Liver (tissue), 9 donors: ENCODE results near the gene ELK3. TPM values are rescaled to one million over a fixed set of nuclear protein-coding genes. Genes with fewer than 3 reads are reported as not detected.

ENCODE experiments used
- DNase-seq: peaks from one replicate; pipeline ENCODE4 v3.0.0-alpha.2; 2017; ENCODE audit warnings: low spot score
- H3K27ac ChIP-seq, 2 donors: one replicate each; pipeline ENCODE4 v1.7.0; 2013; ENCODE audit warnings: inconsistent platforms in 2 of 2, low read length in 2 of 2, control low read depth in 1 of 2, low read depth in 1 of 2, mild to moderate bottlenecking in 1 of 2
- H3K27me3 ChIP-seq, 4 donors: one replicate each; pipeline versions ENCODE4 v1.6.1 to v1.7.0; 2013; ENCODE audit warnings: low read length in 3 of 4, inconsistent platforms in 1 of 4, mild to moderate bottlenecking in 1 of 4, moderate library complexity in 1 of 4; ENCODE audit not compliant: control insufficient read depth in 4 of 4, insufficient read depth in 4 of 4
- H3K36me3 ChIP-seq, 4 donors: one replicate each; pipeline versions ENCODE4 v1.6.1 to v1.7.0; 2013; ENCODE audit warnings: low read length in 3 of 4, mild to moderate bottlenecking in 3 of 4, low read depth in 1 of 4, moderate library complexity in 1 of 4; ENCODE audit not compliant: control insufficient read depth in 4 of 4, insufficient read depth in 3 of 4
- H3K4me1 ChIP-seq, 4 donors: one replicate each; pipeline versions ENCODE4 v1.6.1 to v1.7.0; 2013; ENCODE audit warnings: low read length in 3 of 4, mild to moderate bottlenecking in 3 of 4, moderate library complexity in 1 of 4; ENCODE audit not compliant: control insufficient read depth in 4 of 4, insufficient read depth in 4 of 4
- H3K4me3 ChIP-seq, 3 donors: one replicate each; pipeline versions ENCODE4 v1.6.1 to v1.7.0; 2013; ENCODE audit warnings: low read length in 3 of 3, control low read depth in 1 of 3, low read depth in 1 of 3, mild to moderate bottlenecking in 1 of 3
- H3K9ac ChIP-seq, 2 donors: one replicate each; pipeline ENCODE4 v1.7.0; 2013; ENCODE audit warnings: low read length in 2 of 2, mild to moderate bottlenecking in 2 of 2, moderate library complexity in 2 of 2, control low read depth in 1 of 2, low read depth in 1 of 2
- H3K9me3 ChIP-seq, 4 donors: one replicate each; pipeline versions ENCODE4 v1.6.1 to v1.7.0; 2013; ENCODE audit warnings: low read length in 3 of 4; ENCODE audit not compliant: control insufficient read depth in 4 of 4
- ATF3 ChIP-seq: IDR thresholded peaks from 2 replicates; pipeline ENCODE4 v1.6.1; 2016; ENCODE audit warnings: antibody characterized with exemption
- CTCF ChIP-seq: fragments of 150-350 bp; IDR thresholded peaks from 2 replicates; pipeline ENCODE4 v1.5.1; 2017; ENCODE audit warnings: improper control_type of control experiment, low read depth, low read length; ENCODE audit not compliant: missing input control
- EGR1 ChIP-seq, 2 donors: IDR thresholded peaks; 2 replicates each; pipeline ENCODE4 v1.6.1; 2016 to 2018; ENCODE audit warnings: antibody characterized with exemption in 2 of 2, low read depth in 2 of 2
- FOXA1 ChIP-seq: IDR thresholded peaks from 2 replicates; pipeline ENCODE4 v1.6.1; 2016; ENCODE audit warnings: antibody characterized with exemption
- FOXA2 ChIP-seq: IDR thresholded peaks from 2 replicates; pipeline ENCODE4 v1.6.1; 2016; ENCODE audit warnings: antibody characterized with exemption
- GABPA ChIP-seq, 2 donors: IDR thresholded peaks in 1 of 2; conservative IDR thresholded peaks in 1 of 2; 2 replicates each; pipeline ENCODE4 v1.6.1; 2016; ENCODE audit warnings: antibody characterized with exemption in 2 of 2, mild to moderate bottlenecking in 1 of 2, moderate library complexity in 1 of 2
- HNF4A ChIP-seq, 2 donors: conservative IDR thresholded peaks; 2 replicates each; pipeline ENCODE4 v1.6.1; 2016; ENCODE audit warnings: antibody characterized with exemption in 2 of 2, mild to moderate bottlenecking in 2 of 2
- HNF4G ChIP-seq: IDR thresholded peaks from 2 replicates; pipeline ENCODE4 v1.6.1; 2016; ENCODE audit warnings: antibody characterized with exemption
- JUND ChIP-seq, 2 donors: IDR thresholded peaks; 2 replicates each; pipeline ENCODE4 v1.6.1; 2016; ENCODE audit warnings: antibody characterized with exemption in 2 of 2
- NR2F2 ChIP-seq: IDR thresholded peaks from 2 replicates; pipeline ENCODE4 v1.6.1; 2016; ENCODE audit warnings: antibody characterized with exemption
- RAD21 ChIP-seq, 2 donors: IDR thresholded peaks; 2 replicates each; pipeline ENCODE4 v1.6.1; 2016; ENCODE audit warnings: antibody characterized with exemption in 2 of 2, mild to moderate bottlenecking in 2 of 2
- REST ChIP-seq: IDR thresholded peaks from 2 replicates; pipeline ENCODE4 v1.6.1; 2016; ENCODE audit warnings: antibody characterized with exemption, mild to moderate bottlenecking
- RXRA ChIP-seq, 2 donors: IDR thresholded peaks; 2 replicates each; pipeline ENCODE4 v1.6.1; 2017 to 2018; ENCODE audit warnings: antibody characterized with exemption in 2 of 2, mild to moderate bottlenecking in 1 of 2
- SP1 ChIP-seq: IDR thresholded peaks from 2 replicates; pipeline ENCODE4 v1.6.1; 2018; ENCODE audit warnings: antibody characterized with exemption, mild to moderate bottlenecking
- TAF1 ChIP-seq: conservative IDR thresholded peaks from 2 replicates; pipeline ENCODE4 v1.6.1; 2016; ENCODE audit warnings: antibody characterized with exemption, mild to moderate bottlenecking
- YY1 ChIP-seq: IDR thresholded peaks from 2 replicates; pipeline ENCODE4 v1.6.1; 2016; ENCODE audit warnings: antibody characterized with exemption, mild to moderate bottlenecking
- ZBTB33 ChIP-seq: IDR thresholded peaks from 2 replicates; pipeline ENCODE4 v1.6.1; 2016; ENCODE audit warnings: antibody characterized with exemption
- WGBS: extraction: QIAGEN DNeasy Blood & Tissue Kit; methylation state at CpG from one replicate; pipeline ENCODE4 v1.1.7; 2013; 5-methylcytosine and 5-hydroxymethylcytosine counted together
- polyA plus RNA-seq, 2 donors: library from polyadenylated mRNA; stranded (reverse) in 1 of 2; unstranded in 1 of 2; fragments of 200-250 nt in 1 of 2; fragments of >200 nt in 1 of 2; fragmentation: Nextera tagmentation in 1 of 2; extraction: Ambion mirVana in 1 of 2; gene quantifications; one replicate each; pipeline versions ENCODE4 v1.2.1 to v1.2.3, GENCODE V29; 2013 to 2015
- total RNA-seq, 2 donors: library from RNA; depleted of rRNA; stranded (reverse); fragments of >200 nt; gene quantifications; one replicate each; pipeline ENCODE4 v1.2.3, GENCODE V29; 2014
- TF ChIP-seq, protein P1 (sequence below): IDR thresholded peaks from 2 replicates; pipeline ENCODE4 v1.6.1; 2016; ENCODE audit warnings: antibody characterized with exemption
- donor health status: healthy.
- donor health status: healthy.
- donor health status: healthy.
- donor health status: healthy.
- donor health status: healthy.

The ELK3 gene
- total and polyA plus RNA-seq, 4 donors, result 3.7 to 5.2 (median 4.5) TPM

- Histone ChIP-seq H3K36me3 (no peaks in the 10 kb centered on the region), H3K9me3 (no peaks in the 10 kb centered on the region), H3K27ac (no peak overlapping the region), H3K27me3 (no peaks in the 10 kb centered on the region), H3K9ac (no peak overlapping the region), H3K4me3 (no peak overlapping the region), H3K4me1 (peaks cover 5 to 7% (median 6%) of the 10 kb centered on the region in 4 donors)
- 62% methylated on average over 5 of the region's 5 CpGs for WGBS
- no peak for DNase-seq
- TF ChIP-seq ZBTB33 (no peak), RAD21 (IDR thresholded peaks at IDR 0.05) (no peak), TAF1 (no peak), NR2F2 (no peak), RXRA (IDR thresholded peaks at IDR 0.05) (no peak), FOXA2 (no peak), ATF3 (no peak), GABPA (IDR thresholded peaks at IDR 0.05 in 1 of 2, conservative IDR thresholded peaks at IDR 0.05 in 1 of 2) (no peak), YY1 (no peak), HNF4A (conservative IDR thresholded peaks at IDR 0.05) (no peak), JUND (IDR thresholded peaks at IDR 0.05) (no peak), FOXA1 (no peak), SP1 (no peak), CTCF (no peak), REST (no peak), EGR1 (IDR thresholded peaks at IDR 0.05; ENCODE audit: low read depth in 2 of 2) (no peak)
- TF ChIP-seq, protein P1, sequence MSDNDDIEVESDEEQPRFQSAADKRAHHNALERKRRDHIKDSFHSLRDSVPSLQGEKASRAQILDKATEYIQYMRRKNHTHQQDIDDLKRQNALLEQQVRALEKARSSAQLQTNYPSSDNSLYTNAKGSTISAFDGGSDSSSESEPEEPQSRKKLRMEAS, result no peak
These were observed 26.7 kb downstream of the ELK3 start for GRCh38 chr12:96220902-96221301.

DNA sequence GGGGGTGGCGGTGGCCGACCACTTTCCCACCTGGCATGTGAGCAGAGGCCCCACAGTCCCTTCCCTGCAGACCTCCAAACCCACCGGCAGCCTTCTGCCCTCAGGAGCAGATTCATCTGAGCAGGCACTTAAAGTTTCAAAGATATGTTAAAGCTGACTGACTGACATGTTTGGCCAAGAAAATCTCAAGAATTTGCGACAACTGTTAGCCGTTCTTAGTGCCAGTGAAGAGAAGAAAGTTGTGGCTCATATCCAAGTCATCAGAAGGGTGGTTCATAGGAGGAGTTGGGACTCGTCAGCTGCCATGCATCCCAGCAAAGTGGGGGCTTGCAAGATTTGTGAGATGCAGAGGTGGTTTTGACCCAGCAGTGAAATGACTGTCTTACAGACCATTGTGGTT lies 27.2 kb downstream of the ELK3 start:
- Histone ChIP-seq H3K9ac (no peak overlapping the region), H3K36me3 (no peaks in the 10 kb centered on the region), H3K9me3 (no peaks in the 10 kb centered on the region), H3K27me3 (no peaks in the 10 kb centered on the region), H3K4me1 (peaks cover 6 to 11% (median 7%) of the 10 kb centered on the region in 4 donors), H3K4me3 (no peak overlapping the region), H3K27ac (no peak overlapping the region)
- no peak for DNase-seq
- WGBS, result 92% methylated on average over 6 of the region's 6 CpGs
- no peak for TF ChIP-seq RXRA (IDR thresholded peaks at IDR 0.05)
- no peak for TF ChIP-seq JUND (IDR thresholded peaks at IDR 0.05)
- TF ChIP-seq EGR1 (IDR thresholded peaks at IDR 0.05; ENCODE audit: low read depth in 2 of 2), result no peak
- TF ChIP-seq ATF3, result no peak
- no peak for TF ChIP-seq TAF1
- no peak for TF ChIP-seq REST
- TF ChIP-seq FOXA1, result no peak
- TF ChIP-seq HNF4G, result no peak
- no peak for TF ChIP-seq ZBTB33
- TF ChIP-seq HNF4A (conservative IDR thresholded peaks at IDR 0.05), result no peak
- TF ChIP-seq NR2F2, result no peak
- TF ChIP-seq FOXA2, result no peak
